ENCODE measurements around the gene ARHGEF16.

Gene ARHGEF16

DNA sequence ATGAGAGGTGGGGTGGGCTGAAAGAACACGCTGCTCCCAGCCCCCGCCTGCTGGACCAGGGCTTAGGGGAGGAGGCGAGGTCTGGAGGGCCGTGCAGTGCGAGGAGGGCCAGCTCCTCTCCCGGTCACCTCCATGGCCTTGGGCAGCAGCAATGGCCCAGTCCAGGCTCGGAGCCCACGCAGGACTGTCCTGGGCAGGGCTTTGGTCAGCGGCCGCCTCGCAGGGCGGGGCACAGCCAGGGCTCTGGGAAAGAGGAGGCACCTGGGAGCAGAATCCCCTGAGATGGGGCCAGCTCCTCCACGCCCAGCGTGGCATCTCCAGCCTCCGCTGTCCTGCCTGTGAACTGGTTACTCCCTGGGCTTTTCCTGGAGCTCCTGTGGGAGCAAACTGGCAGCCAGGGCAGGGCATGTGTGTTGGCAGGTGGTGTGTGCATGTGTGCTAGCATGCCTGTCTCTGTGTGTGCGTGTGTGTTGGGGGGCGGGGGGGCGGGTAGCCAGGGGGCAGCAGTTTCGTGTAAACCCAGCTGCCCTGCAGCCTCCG, 27.4 kb downstream of the ARHGEF16 start:
- no peak for TF ChIP-seq CTCF (IDR thresholded peaks at IDR 0.05; ENCODE audit: low read depth, low read length)

DNA sequence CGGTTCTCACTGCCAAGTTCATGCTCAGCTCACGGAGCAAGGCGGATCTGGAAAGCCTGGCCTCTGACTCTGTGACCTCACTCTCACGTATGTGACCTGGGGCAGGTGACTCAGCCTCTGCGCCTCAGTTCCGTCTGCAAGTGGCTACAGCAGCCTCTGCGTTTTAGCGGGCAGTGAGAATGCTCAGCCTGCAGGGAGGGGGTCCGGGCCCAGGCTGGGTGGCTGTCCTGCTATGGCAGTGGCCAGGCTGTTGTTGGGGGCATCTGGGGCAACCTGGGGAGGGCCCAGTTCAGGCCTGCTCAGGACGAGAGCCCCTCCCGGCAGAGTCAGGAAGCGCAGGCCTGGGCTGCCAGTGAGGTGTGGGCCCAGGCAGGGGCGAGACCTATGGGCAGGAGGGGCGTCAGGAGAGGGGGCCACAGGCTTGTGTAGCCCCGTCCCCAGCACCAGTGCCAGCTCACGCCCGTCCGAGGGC, 27.9 kb downstream of the ARHGEF16 start:
- TF ChIP-seq CTCF (IDR thresholded peaks at IDR 0.05; ENCODE audit: low read depth, low read length): no peak
- no peak for DNase-seq (ENCODE audit: low read depth in 2 of 2)

More for the DNA sequence above, 27.4 kb downstream of the ARHGEF16 start:
- no peak overlapping the region for H3K4me3 ChIP-seq (replicated peaks in 1 of 2; ENCODE audit: low read depth in 2 of 2, low read length in 2 of 2)
- no peak for DNase-seq (ENCODE audit: low read depth in 2 of 2)

GRCh38 chr1:3483380-3483779, 28.9 kb downstream of the ARHGEF16 start:
- DNase-seq (ENCODE audit: low read depth in 2 of 2): no peak
- TF ChIP-seq CTCF (IDR thresholded peaks at IDR 0.05; ENCODE audit: low read depth, low read length): no peak

More for the DNA sequence above, 27.9 kb downstream of the ARHGEF16 start:
- no peak overlapping the region for H3K4me3 ChIP-seq (replicated peaks in 1 of 2; ENCODE audit: low read depth in 2 of 2, low read length in 2 of 2)

DNA sequence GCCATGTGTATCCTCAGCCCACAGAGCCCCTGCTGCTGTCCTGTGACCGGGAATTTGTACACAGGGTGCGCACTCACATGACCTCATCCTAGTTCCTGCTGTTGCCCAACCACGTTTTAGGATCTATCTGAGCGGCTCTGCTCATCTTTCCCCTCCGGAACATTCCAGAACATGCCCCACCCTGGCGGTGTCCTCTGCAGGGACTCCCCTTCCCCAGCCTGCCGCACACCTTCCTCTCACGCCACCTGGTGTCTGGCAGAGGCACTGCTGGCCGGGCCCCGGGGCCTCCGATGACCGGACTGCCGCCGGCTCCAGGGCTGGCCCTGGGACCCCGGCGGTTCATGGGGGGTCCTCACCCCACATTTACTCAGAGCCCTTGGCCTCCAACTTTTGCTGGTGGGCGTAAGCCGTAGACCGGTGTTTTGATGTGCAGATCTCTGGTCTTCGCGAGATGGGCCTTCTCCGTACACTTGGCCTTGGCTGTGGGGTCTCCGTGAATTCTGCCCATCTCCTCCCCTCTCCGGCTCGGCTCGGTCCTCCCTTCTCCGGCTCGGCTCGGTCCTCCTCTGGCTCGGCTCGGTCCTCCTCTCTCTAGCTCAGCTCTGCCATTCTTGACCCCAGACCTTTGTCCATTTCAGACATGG, 29.5 kb downstream of the ARHGEF16 start:
- DNase-seq (ENCODE audit: low read depth in 2 of 2): peak; percentile 28 to 32
- peak; percentile 94 for TF ChIP-seq CTCF (IDR thresholded peaks at IDR 0.05; ENCODE audit: low read depth, low read length)
- no peak overlapping the region for H3K4me3 ChIP-seq (replicated peaks in 1 of 2; ENCODE audit: low read depth in 2 of 2, low read length in 2 of 2)

More at GRCh38 chr1:3483380-3483779, 28.9 kb downstream of the ARHGEF16 start:
- H3K4me3 ChIP-seq (replicated peaks in 1 of 2; ENCODE audit: low read depth in 2 of 2, low read length in 2 of 2): no peak overlapping the region

GRCh38 chr1:3485016-3485415, 30.6 kb downstream of the ARHGEF16 start:
- no peak for TF ChIP-seq CTCF (IDR thresholded peaks at IDR 0.05; ENCODE audit: low read depth, low read length)
- H3K4me3 ChIP-seq (replicated peaks in 1 of 2; ENCODE audit: low read depth in 2 of 2, low read length in 2 of 2): no peak overlapping the region
- DNase-seq (ENCODE audit: low read depth in 2 of 2): no peak

DNA sequence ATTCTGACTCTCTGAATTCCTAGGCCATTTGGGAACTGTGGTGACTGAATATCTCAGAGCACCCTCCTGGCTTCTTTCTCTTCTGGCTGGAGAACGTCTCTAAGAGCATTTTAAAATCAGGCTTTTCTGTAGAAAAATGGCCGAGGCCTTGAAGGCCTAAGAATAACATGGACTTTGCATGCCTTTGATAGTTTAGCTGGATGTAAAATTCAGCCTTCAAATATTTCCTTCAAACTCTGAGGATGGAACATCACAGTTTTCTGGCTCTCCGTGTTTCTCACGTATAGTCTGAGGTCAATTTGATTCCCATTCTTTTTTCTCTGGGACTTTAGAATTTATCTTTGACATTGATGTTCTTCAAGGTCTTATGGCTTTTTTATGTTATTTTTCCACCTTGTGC, 34.0 kb downstream of the ARHGEF16 start:
- TF ChIP-seq CTCF (IDR thresholded peaks at IDR 0.05; ENCODE audit: low read depth, low read length): no peak
- H3K4me3 ChIP-seq (replicated peaks in 1 of 2; ENCODE audit: low read depth in 2 of 2, low read length in 2 of 2): no peak overlapping the region
- no peak for DNase-seq (ENCODE audit: low read depth in 2 of 2)
